HCT116 (cell line): ENCODE data around the gene DAPK1. TPM values are rescaled to one million over a fixed set of nuclear protein-coding genes. Genes with fewer than 3 reads are reported as not detected.

Source experiments
- ATAC-seq: fragments of 200-7000 bp; cut with Tn5 transposase; 2 replicates; pipeline ENCODE4 v1.9.1; 2020; ENCODE audit warnings: mild to moderate bottlenecking, moderate library complexity
- BruUV-seq: library from RNA; stranded (reverse); fragments of 400-500 nt; replicated peaks from 2 replicates; lab custom pipeline; 2021; lab: Mats Ljungman, UMichigan
- CTCF ChIA-PET: fragments of 300-600 bp; sonication (Branson Sonifier 250); formaldehyde crosslinking; loops from one replicate; lab custom pipeline; 2021; ENCODE audit warnings: antibody characterized with exemption; lab: Charles Lee
- POLR2A ChIA-PET: fragments of 300-600, 350-600 bp; sonication (Branson Sonifier 250); formaldehyde crosslinking; loops from one replicate; lab custom pipeline; 2021; ENCODE audit warnings: antibody characterized with exemption; lab: Charles Lee
- RAD21 ChIA-PET, 2 experiments: fragments of 300-600 bp; sonication (Branson Sonifier 250); formaldehyde crosslinking; loops; one replicate each; lab custom pipeline; 2023; ENCODE audit warnings: low total read pairs in 2 of 2; ENCODE audit not compliant: uncharacterized antibody in 2 of 2, unreplicated experiment in 2 of 2, low non-redundant PET in 1 of 2; lab: Charles Lee
- DNase-seq: peaks from one replicate; pipeline ENCODE4 v3.0.0-alpha.2; 2010; ENCODE audit warnings: low read depth, low spot score
- H2AFZ ChIP-seq: fragments of 200-600 bp; shearing (Covaris generic), sonication (generic); 2 replicates; pipeline ENCODE4 v1.6.1; 2017; ENCODE audit warnings: low read depth, mixed run types, mixed read lengths, antibody characterized with exemption, low read length; ENCODE audit not compliant: poor library complexity, severe bottlenecking
- H3K27ac ChIP-seq: 2 replicates; pipeline ENCODE4 v1.5.1; 2012; ENCODE audit warnings: low read depth, low read length
- H3K27me3 ChIP-seq: fragments of 200-600 bp; sonication (generic); 2 replicates; pipeline ENCODE4 v1.6.1; 2016; ENCODE audit warnings: mixed run types, low read length, mixed read lengths; ENCODE audit not compliant: insufficient read depth
- H3K36me3 ChIP-seq, 2 experiments: fragments of 200-500 bp in 1 of 2; fragments of 200-600 bp in 1 of 2; sonication (Bioruptor generic) in 1 of 2; sonication (generic) in 1 of 2; 2 replicates each; pipeline versions ENCODE4 v1.5.1 to v1.6.1; 2014 to 2016; ENCODE audit warnings: low read length in 2 of 2, inconsistent platforms in 1 of 2, mixed read lengths in 1 of 2, mixed run types in 1 of 2; ENCODE audit not compliant: insufficient read depth in 2 of 2, control insufficient read depth in 1 of 2
- H3K4me1 ChIP-seq, 2 experiments: fragments of 200-600 bp in 1 of 2; sonication (generic) in 1 of 2; 2 replicates each; pipeline versions ENCODE4 v1.5.1 to v1.6.1; 2012 to 2017; ENCODE audit warnings: low read length in 2 of 2, inconsistent platforms in 1 of 2, mild to moderate bottlenecking in 1 of 2, mixed read lengths in 1 of 2, mixed run types in 1 of 2, moderate library complexity in 1 of 2; ENCODE audit not compliant: insufficient read depth in 2 of 2, control insufficient read depth in 1 of 2
- H3K4me2 ChIP-seq: fragments of 200-600 bp; sonication (generic); 2 replicates; pipeline ENCODE4 v1.6.1; 2017; ENCODE audit warnings: mixed run types, low read length, mixed read lengths
- H3K4me3 ChIP-seq, 2 experiments: fragments of 200-600 bp in 1 of 2; sonication (generic) in 1 of 2; replicated peaks in 1 of 2; 2 replicates each; pipeline ENCODE4 v1.5.1; 2011 to 2016; ENCODE audit warnings: low read length in 2 of 2, control low read depth in 1 of 2, low read depth in 1 of 2, mild to moderate bottlenecking in 1 of 2, mixed read lengths in 1 of 2, mixed run types in 1 of 2
- H3K79me2 ChIP-seq: fragments of 200-600 bp; sonication (generic); 2 replicates; pipeline ENCODE4 v1.6.1; 2017; ENCODE audit warnings: mild to moderate bottlenecking, mixed run types, low read length, moderate library complexity, mixed read lengths; ENCODE audit not compliant: insufficient read depth
- H3K9ac ChIP-seq: fragments of 200-600 bp; sonication (generic); 2 replicates; pipeline ENCODE4 v1.6.1; 2016; ENCODE audit warnings: low read length, mixed read lengths
- H3K9me2 ChIP-seq: fragments of 200-600 bp; sonication (generic), shearing (Covaris generic); 2 replicates; pipeline ENCODE4 v1.6.1; 2017; ENCODE audit warnings: mixed run types, mild to moderate bottlenecking, moderate library complexity; ENCODE audit not compliant: insufficient read depth
- H3K9me3 ChIP-seq, 2 experiments: fragments of 200-500 bp in 1 of 2; fragments of 200-600 bp in 1 of 2; sonication (Bioruptor generic) in 1 of 2; sonication (generic) in 1 of 2; 2 replicates each; pipeline ENCODE4 v1.6.1; 2014 to 2017; ENCODE audit warnings: low read length in 2 of 2, mixed read lengths in 2 of 2, inconsistent platforms in 1 of 2, low read depth in 1 of 2, mild to moderate bottlenecking in 1 of 2, mixed run types in 1 of 2, moderate library complexity in 1 of 2; ENCODE audit not compliant: control insufficient read depth in 1 of 2, insufficient read depth in 1 of 2
- H4K20me1 ChIP-seq: fragments of 200-600 bp; sonication (generic), shearing (Covaris generic); 2 replicates; pipeline ENCODE4 v1.6.1; 2017; ENCODE audit warnings: mixed run types, mild to moderate bottlenecking, moderate library complexity; ENCODE audit not compliant: insufficient read depth
- CEBPB ChIP-seq: IDR thresholded peaks from 2 replicates; pipeline ENCODE4 v1.6.1; 2012; ENCODE audit warnings: low read depth
- EGR1 ChIP-seq: IDR thresholded peaks from 2 replicates; pipeline ENCODE4 v1.6.1; 2012; ENCODE audit warnings: low read depth
- ELF1 ChIP-seq: IDR thresholded peaks from 2 replicates; pipeline ENCODE4 v1.6.1; 2012; ENCODE audit warnings: low read depth, borderline replicate concordance
- EZH2 ChIP-seq: fragments of 200-600 bp; sonication (generic); IDR thresholded peaks from 2 replicates; pipeline ENCODE4 v1.6.1; 2017; ENCODE audit warnings: antibody characterized with exemption, mixed run types
- EZH2phosphoT487 ChIP-seq: fragments of 200-600 bp; IDR thresholded peaks from 2 replicates; pipeline ENCODE4 v1.6.1; 2018; ENCODE audit warnings: antibody characterized with exemption, borderline replicate concordance
- FOSL1 ChIP-seq: IDR thresholded peaks from 2 replicates; pipeline ENCODE4 v1.6.1; 2012; ENCODE audit warnings: low read depth
- JUND ChIP-seq: IDR thresholded peaks from 2 replicates; pipeline ENCODE4 v1.6.1; 2012
- POLR2A ChIP-seq: IDR thresholded peaks from 2 replicates; pipeline ENCODE4 v1.7.0; 2011; ENCODE audit warnings: borderline replicate concordance; ENCODE audit not compliant: insufficient read depth, insufficient read length; ENCODE audit errors: extremely low read depth
- POLR2AphosphoS5 ChIP-seq: IDR thresholded peaks from 2 replicates; pipeline ENCODE4 v1.6.1; 2011; ENCODE audit warnings: mild to moderate bottlenecking, low read depth, low read length, moderate library complexity
- RAD21 ChIP-seq: IDR thresholded peaks from 2 replicates; pipeline ENCODE4 v1.6.1; 2012; ENCODE audit warnings: low read depth, mild to moderate bottlenecking
- SIN3A ChIP-seq: IDR thresholded peaks from 2 replicates; pipeline ENCODE4 v1.6.1; 2012; ENCODE audit warnings: low read depth
- SP1 ChIP-seq: IDR thresholded peaks from 2 replicates; pipeline ENCODE4 v1.6.1; 2012; ENCODE audit warnings: low read depth
- SRF ChIP-seq: IDR thresholded peaks from 2 replicates; pipeline ENCODE4 v1.6.1; 2012; ENCODE audit warnings: low read depth
- YY1 ChIP-seq: IDR thresholded peaks from 2 replicates; pipeline ENCODE4 v1.6.1; 2011; ENCODE audit warnings: low read length, low read depth, moderate library complexity, mild to moderate bottlenecking; ENCODE audit not compliant: insufficient replicate concordance; ENCODE audit errors: extremely low read depth
- ZFX ChIP-seq: fragments of 450-650 bp; IDR thresholded peaks from 2 replicates; pipeline ENCODE4 v1.6.1; 2017
- ZNF274 ChIP-seq: fragments of 200-500 bp; sonication (Bioruptor generic); IDR thresholded peaks from 2 replicates; pipeline ENCODE4 v1.6.1; 2014; ENCODE audit warnings: mild to moderate bottlenecking, low read depth, low read length, inconsistent platforms
- intact Hi-C: fragments of 100-400 bp; cut with micrococcal nuclease; formaldehyde crosslinking; loops from 2 replicates; pipeline ENCODE4 v1.10.0; 2022
- total RNA-seq: library from RNA; stranded (reverse); gene quantifications from one replicate; pipeline ENCODE4 v1.2.1, GENCODE V29; 2021; ENCODE audit not compliant: unreplicated experiment
- TF ChIP-seq, protein P1 (sequence below): IDR thresholded peaks from 2 replicates; pipeline ENCODE4 v1.6.1; 2011; ENCODE audit warnings: mild to moderate bottlenecking, low read length, moderate library complexity; ENCODE audit not compliant: insufficient replicate concordance; ENCODE audit errors: extremely low read depth

Gene DAPK1
- total RNA-seq, 1 experiment from 2014 or later: 5.6 TPM

DNA sequence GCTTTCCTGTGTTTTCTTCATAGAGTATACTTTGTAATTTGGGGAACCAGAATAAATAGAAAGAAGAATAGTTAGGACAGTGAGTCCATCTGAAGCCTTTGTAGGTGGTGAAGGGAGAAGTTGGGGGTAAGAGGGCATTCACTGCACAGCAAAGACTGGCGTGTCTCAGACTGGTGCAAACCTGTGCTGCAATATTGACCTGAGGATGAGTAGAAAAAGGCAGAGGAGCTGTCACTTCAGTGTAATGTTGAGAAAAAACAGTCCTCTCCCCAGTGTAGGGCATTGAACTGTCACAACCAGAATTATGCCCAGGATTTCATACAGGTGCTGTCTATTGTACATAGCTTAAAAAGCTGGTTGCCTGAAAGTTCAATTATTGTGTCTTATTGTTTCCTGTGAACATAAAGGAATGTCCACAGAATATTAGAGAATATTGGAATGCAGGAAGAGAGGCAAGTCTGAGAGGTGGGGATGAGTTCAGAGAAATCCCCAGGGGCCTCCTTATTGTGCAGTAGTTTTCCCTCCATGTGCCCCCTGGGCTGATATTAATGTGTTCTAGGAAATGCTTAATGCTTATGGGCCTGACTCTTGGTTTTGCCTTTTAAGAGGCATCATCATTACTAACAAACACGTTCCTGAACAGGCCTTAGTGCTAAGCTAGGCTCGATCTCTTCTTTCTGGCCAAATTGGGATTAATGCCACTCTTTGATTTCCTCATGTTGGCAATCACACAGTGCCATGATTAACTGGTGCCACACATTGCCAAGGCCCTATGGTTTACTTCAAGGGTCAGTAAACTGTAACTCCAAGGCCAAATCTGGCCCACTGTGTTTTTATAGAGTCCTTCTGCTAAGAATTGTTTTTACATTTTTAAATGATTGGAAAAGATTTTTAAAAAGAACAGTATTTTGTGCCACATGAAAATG, 34.0 kb downstream of the DAPK1 start:
- ATAC-seq: no peak
- no TSS peak for BruUV-seq
- H4K20me1 ChIP-seq: no peaks in the 10 kb centered on the region; the same call in 1 of the 2 replicates
- H3K4me1 ChIP-seq: no peaks in the 10 kb centered on the region
- no peak overlapping the region for H3K9ac ChIP-seq
- no peak for DNase-seq
- H3K4me2 ChIP-seq: no peak overlapping the region
- no peaks in the 10 kb centered on the region for H3K9me3 ChIP-seq
- POLR2A ChIA-PET: no interaction called here
- intact Hi-C loops: no loop called here
- H2AFZ ChIP-seq: no peak overlapping the region
- RAD21 ChIA-PET: no interaction called here
- TF ChIP-seq EZH2phosphoT487: no peak
- TF ChIP-seq JUND: no peak
- TF ChIP-seq SRF: no peak
- TF ChIP-seq ZNF274: no peak
- TF ChIP-seq ZFX: no peak
- TF ChIP-seq POLR2A: no peak
- TF ChIP-seq RAD21: no peak
- CTCF ChIA-PET: no interaction called here
- H3K27me3 ChIP-seq: no peaks in the 10 kb centered on the region
- no peaks in the 10 kb centered on the region for H3K79me2 ChIP-seq
- H3K36me3 ChIP-seq: no peaks in the 10 kb centered on the region
- no peak overlapping the region for H3K4me3 ChIP-seq
- H3K9me2 ChIP-seq: no peaks in the 10 kb centered on the region
- H3K27ac ChIP-seq: no peak overlapping the region

DNA sequence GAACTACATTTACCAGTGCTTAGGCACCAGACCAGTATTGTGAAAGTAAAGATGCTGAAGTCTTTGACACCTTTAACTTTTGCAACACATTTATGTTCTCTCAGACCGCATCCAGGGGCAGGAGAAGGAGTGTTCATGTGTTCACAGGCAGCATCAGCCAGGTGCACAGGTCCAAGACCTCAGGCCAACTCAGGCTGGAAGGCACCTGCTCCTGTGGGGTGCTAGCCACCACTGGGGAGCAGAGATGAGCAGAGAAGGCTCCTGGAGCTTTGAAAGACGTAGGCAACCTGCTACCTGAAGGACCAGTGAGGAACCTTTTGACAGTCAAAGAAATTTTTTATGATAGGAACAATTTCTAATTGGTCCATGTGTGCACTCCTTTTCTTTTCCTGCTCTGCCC, 35.6 kb downstream of the DAPK1 start:
- DNase-seq (no peak), ATAC-seq (no peak)
- no peaks in the 10 kb centered on the region for H3K9me3 ChIP-seq
- no peaks in the 10 kb centered on the region for H3K79me2 ChIP-seq
- H3K27ac ChIP-seq: no peak overlapping the region
- H3K4me2 ChIP-seq: no peak overlapping the region
- no peaks in the 10 kb centered on the region for H3K9me2 ChIP-seq
- no peaks in the 10 kb centered on the region for H3K36me3 ChIP-seq
- POLR2A ChIA-PET: no interaction called here
- no peaks in the 10 kb centered on the region for H3K4me1 ChIP-seq
- RAD21 ChIA-PET: interaction anchor here in 1 of 2 experiments (0.5 kb wide), 1 partner anchor 71 kb away, joined by 3 read pairs; no protein-coding TSS in a partner anchor
- no TSS peak for BruUV-seq
- intact Hi-C loops: no loop called here
- no peak for TF ChIP-seq CEBPB
- no peak for TF ChIP-seq SP1
- TF ChIP-seq FOSL1: no peak
- TF ChIP-seq ELF1: no peak
- no peak for TF ChIP-seq JUND
- TF ChIP-seq YY1: no peak
- TF ChIP-seq SIN3A: no peak
- TF ChIP-seq, protein P1, sequence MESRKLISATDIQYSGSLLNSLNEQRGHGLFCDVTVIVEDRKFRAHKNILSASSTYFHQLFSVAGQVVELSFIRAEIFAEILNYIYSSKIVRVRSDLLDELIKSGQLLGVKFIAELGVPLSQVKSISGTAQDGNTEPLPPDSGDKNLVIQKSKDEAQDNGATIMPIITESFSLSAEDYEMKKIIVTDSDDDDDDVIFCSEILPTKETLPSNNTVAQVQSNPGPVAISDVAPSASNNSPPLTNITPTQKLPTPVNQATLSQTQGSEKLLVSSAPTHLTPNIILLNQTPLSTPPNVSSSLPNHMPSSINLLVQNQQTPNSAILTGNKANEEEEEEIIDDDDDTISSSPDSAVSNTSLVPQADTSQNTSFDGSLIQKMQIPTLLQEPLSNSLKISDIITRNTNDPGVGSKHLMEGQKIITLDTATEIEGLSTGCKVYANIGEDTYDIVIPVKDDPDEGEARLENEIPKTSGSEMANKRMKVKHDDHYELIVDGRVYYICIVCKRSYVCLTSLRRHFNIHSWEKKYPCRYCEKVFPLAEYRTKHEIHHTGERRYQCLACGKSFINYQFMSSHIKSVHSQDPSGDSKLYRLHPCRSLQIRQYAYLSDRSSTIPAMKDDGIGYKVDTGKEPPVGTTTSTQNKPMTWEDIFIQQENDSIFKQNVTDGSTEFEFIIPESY: no peak
- TF ChIP-seq EGR1: no peak
- TF ChIP-seq POLR2AphosphoS5: no peak
- no peak for TF ChIP-seq ZFX
- TF ChIP-seq POLR2A: no peak
- no peak for TF ChIP-seq EZH2
- no peaks in the 10 kb centered on the region for H4K20me1 ChIP-seq
- no peak overlapping the region for H3K9ac ChIP-seq
- H3K4me3 ChIP-seq: no peak overlapping the region
- CTCF ChIA-PET: no interaction called here
- H3K27me3 ChIP-seq: no peaks in the 10 kb centered on the region
- no peak overlapping the region for H2AFZ ChIP-seq
